Measurements from ENCODE around the gene PGAP1.

Gene PGAP1

DNA sequence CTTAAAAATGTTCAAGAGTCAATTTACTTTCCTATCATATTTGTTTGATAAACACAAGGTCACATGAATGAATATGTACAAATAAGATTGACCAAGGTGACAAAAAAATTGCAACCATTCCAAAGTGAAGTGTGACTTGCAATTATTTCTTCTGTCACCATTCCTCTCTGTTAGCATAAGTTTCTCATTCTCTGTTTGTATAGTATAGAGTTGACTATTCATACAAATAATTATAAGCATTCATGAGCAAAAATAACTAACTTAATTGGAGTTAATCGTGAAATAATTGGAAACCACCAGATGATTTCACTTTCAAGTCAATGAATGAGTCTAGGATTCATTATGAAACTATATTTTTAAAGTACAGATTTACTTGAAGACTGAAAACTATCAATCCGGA, 42.1 kb downstream of the PGAP1 start:
- no peak for DNase-seq

GRCh38 chr2:196876364-196876763, 50.1 kb downstream of the PGAP1 start:
- DNase-seq: no peak

DNA sequence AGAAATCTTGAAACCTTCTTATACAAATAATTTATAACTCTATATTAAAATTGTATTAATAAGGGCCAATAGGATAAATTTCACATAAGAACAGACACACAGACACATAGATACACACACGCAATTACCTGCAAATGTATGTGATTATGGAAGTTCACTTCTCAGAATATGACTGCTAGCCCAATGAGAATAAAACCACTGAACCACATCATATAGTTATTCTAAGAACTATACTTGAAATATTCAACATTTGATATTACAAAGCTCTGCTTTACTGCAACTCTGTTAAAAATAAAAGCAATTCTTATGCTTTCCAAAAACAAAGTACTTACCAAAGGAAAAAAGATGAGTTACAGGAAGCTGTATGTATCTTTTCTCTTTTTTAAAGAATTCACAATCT, 51.1 kb downstream of the PGAP1 start:
- DNase-seq: no peak

- no peak for DNase-seq
Observed at GRCh38 chr2:196873511-196873910, 53.0 kb downstream of the PGAP1 start.

- no peak for DNase-seq
Observed at GRCh38 chr2:196854629-196855028, 71.9 kb downstream of the PGAP1 start.

DNA sequence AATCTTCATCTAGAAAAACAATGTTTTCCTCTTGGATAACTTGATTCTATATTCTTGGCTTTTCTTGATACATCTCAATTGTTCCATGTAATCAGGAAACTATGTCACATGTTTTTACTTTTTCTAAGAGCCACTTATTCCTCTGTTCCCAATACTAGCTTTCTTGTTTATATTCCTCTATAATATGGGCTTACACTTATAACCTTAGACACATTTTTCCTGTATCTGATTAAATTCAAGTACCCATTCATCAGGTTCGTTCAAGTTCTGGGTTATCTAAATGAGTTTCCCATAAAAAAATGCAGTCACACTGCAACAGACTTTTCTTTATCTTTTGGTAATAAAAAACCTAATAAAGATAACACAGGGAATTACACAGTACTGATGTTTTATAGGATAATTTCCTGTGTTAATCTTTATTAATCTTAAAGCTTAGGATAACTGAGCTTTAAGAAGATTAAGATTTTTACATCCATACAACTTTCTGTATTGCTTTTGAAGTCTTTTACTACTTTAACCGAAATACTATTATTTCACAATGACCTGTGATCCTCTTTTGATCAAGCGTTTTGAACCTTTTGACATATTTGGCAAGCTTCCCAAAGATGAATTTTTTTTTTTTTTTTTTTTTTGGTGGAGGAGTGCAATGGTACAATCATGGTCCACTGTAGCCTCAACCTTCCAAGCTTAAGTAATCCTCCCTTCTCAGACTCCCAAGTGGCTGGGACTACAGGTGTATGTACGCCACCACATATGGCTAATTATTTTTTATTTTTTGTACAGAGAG, 73.0 kb downstream of the PGAP1 start:
- no peak for DNase-seq

- no peak for DNase-seq
Observed at GRCh38 chr2:196851088-196851487, 75.4 kb downstream of the PGAP1 start.

- no peak for DNase-seq
Observed at GRCh38 chr2:196849895-196850294, 76.6 kb downstream of the PGAP1 start.

DNA sequence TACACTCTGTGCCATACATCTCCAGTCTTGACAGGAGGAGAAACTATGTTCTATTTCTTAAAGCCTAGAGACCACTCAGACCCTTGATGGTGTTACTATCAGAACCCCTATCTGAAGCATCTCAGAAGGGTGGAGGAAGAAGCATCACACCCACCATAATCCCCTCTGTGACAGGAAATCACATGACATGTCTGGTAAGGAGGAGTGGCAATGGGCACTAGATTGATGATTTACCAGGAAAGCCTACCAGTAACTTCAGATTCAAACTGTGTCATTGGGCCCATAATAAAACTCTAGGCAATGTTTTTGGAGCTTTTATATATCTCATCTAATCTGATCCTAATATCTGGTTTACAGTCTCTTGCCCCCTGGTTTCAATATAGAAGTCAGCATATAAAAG, 80.2 kb downstream of the PGAP1 start:
- no peak for DNase-seq

- DNase-seq: no peak
Observed at GRCh38 chr2:196845371-196845770, 81.1 kb downstream of the PGAP1 start.

- DNase-seq: no peak
Observed at GRCh38 chr2:196840171-196840570, 86.3 kb downstream of the PGAP1 start.

GRCh38 chr2:196839574-196839973, 86.9 kb downstream of the PGAP1 start:
- no peak for DNase-seq

- DNase-seq: no peak
Observed at GRCh38 chr2:196836440-196836839, 90.1 kb downstream of the PGAP1 start.

DNA sequence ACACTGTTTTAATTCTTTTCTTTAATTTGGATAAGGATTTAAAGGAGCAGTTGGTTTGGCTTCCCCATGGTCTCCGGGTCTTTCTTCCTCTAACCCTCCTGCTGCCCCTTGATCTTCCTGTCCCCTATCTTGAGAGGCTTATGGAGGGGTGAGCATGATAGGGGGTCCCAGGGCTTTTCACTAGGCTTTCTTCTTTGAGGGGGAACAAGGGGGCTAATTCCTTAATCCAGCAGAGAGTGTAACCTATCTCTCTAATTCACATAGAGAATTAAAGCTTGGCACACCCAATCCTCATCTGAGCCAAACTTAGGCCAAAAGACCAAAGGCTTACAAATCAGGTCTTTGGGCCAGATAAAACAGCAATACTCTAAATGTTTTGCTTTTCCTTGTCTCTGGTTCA, 95.8 kb downstream of the PGAP1 start:
- no peak for DNase-seq

DNA sequence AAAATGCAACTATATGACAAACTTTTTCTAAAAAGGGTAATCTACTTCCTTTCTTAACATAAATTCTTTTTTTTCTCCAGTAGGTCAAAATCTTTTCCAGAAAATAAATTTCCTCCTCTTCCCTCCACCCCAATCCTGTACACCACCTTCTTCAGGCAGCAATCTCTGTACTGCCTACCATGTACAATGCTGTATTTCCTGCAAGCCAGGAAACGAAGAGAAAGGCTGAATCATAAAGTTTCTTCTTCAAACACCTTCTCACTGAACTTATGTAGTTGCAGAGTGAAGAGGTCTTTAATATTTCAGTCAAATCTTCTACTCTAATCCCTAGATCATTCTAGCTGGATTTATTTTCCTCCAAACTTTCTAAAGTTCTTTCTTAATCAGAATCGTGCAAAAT, 99.2 kb downstream of the PGAP1 start:
- DNase-seq: no peak

DNA sequence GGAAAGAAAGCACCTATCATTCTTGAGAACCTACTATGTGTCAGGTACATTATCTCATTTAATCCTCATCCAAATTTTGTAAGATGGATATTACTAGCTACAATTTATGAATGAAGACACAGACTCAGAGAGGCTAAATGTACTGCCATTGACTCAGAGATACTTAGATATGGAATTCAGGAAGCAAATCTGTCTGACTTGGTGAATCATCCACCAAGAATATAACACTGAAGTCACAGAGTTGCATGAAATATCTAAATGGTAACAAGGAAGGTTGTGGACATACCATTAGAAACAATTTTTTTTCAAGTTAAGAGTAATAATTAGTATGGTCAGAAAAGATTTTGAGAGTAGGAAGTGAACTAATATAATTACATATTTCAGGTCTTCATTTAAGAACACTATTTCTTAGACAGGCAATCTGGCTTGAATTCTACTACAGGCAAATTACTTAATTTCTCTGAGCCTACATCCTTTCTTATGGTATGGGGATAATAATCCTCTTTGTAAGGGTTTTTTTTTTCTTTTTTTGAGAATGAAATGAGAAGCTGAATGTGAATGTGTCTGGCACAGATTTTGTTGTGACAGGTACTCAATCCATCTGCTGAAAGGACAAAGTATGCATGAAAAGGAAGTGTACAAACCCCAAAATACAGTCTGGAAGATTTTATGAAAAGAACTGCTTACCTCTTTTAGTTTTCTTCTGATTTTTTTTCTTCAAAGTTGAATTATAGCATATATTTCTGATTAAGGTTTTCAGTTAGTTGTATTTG, 102.6 kb downstream of the PGAP1 start:
- DNase-seq: no peak

- no peak for DNase-seq
Observed at GRCh38 chr2:196821195-196821594, 105.3 kb downstream of the PGAP1 start.

- DNase-seq: no peak
Observed at GRCh38 chr2:196809260-196809659, 117.2 kb downstream of the PGAP1 start, which contains the start of gene C2orf66. C2orf66 (minus strand) TSS chr2:196809355; CDS start chr2:196809336, 19 bp downstream.

DNA sequence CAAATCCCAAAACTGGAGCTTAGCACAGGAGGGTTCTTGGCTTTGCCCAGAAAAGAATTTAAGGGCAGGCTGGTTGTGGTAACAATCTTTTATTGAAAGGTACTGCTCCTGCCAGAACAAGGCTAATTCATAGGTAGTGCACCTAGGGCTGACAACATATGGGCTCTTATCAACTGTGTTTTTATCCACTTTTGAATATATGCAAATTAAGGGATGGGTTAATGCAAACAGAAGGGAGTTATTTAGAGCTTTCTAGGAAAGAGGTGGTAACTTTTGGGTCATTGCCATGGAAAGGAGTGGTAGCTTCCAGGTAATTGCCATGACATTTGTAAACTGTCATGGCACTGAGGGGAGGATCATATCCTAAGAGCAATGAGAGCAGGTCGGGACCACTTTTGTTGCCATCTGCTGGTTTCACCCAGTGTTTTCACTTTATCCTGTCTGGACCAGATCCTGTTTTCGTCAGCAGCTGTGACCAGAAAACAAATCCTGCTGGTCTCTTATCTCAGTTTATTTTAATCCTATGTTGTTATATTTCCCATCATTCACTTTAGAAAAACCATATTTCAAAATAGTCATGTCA, 118.3 kb downstream of the PGAP1 start:
- DNase-seq: peak; percentile 28

GRCh38 chr2:196804381-196804780, 122.1 kb downstream of the PGAP1 start:
- DNase-seq: no peak

GRCh38 chr2:196802401-196802800, 124.1 kb downstream of the PGAP1 start:
- DNase-seq: no peak

- no peak for DNase-seq
Observed at GRCh38 chr2:196801674-196802261, 124.7 kb downstream of the PGAP1 start.

- DNase-seq: no peak
Observed at GRCh38 chr2:196798980-196799379, 127.5 kb downstream of the PGAP1 start.

DNA sequence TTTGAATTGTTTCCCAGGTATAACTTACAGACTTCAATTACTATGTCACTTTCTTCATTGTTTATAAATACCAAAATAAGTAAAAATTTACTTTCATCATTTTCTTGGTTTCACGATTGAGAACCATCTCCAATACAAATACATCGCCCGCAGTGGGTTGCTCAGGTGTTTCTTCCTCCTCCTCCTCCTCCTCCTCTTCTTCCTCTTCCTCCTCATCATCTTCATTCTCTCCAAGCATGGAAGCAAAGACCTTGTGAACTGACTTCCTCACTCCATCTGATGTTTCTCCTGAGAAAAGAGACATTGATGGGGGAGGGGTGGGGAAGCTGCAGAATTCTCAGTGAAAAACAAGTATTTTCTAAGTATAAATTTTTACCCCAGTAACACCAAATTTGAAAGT, 133.6 kb downstream of the PGAP1 start:
- no peak for DNase-seq
